ENCODE data around the gene ITGA2B. TPM values are rescaled to one million over a fixed set of nuclear protein-coding genes. Genes with fewer than 3 reads are reported as not detected.

The ITGA2B gene
- total and polyA plus RNA-seq, 2 of the 8 experiments (the other 6 are each of a cell fraction or from before 2014, with no cell fraction given) = 6.9 to 12.3 TPM

- Histone ChIP-seq H3K27me3 (replicated peaks in 1 of 4; ENCODE audit: control insufficient read depth in 3 of 4, extremely low read depth in 1 of 4, insufficient read depth in 3 of 4, low read length in 3 of 4) (peaks cover 0 to 3% (median 2%) of the 10 kb centered on the region in 4 experiments; a peak in 2 of 7 replicates), H2BK120ac (replicated peaks; ENCODE audit: low read depth, low read length) (no peak overlapping the region), H2BK12ac (ENCODE audit: low read depth, low read length) (no peak overlapping the region), H4K5ac (ENCODE audit: insufficient read length, low read depth, low read length) (no peak overlapping the region), H2AFZ (ENCODE audit: low read length) (peak overlapping the region; percentile 76), H2AK5ac (ENCODE audit: low read depth, low read length) (no peak overlapping the region), H3K14ac (ENCODE audit: insufficient read length) (no peak overlapping the region), H3K36me3 (ENCODE audit: control insufficient read depth in 2 of 4, insufficient read depth in 4 of 4, low read length in 3 of 4) (no peaks in the 10 kb centered on the region), H2BK20ac (ENCODE audit: low read length) (0 out of 2 replicates have a peak overlapping the region, but pooled peaks have one; percentile 21), H3K4me2 (ENCODE audit: insufficient read depth in 1 of 2, low read depth in 2 of 2, low read length in 2 of 2) (no peak overlapping the region), H4K8ac (ENCODE audit: extremely low read depth, insufficient read depth, low read length) (no peak overlapping the region), H3K9me3 (ENCODE audit: insufficient read depth in 2 of 2, low read depth in 1 of 2, low read length in 1 of 2) (no peaks in the 10 kb centered on the region), H4K91ac (replicated peaks; ENCODE audit: insufficient read length, low read length) (no peak overlapping the region), H2BK5ac (ENCODE audit: low read depth, low read length) (no peak overlapping the region), H3K56ac (replicated peaks; ENCODE audit: insufficient read length, low read depth, low read length) (no peak overlapping the region), H3K4ac (replicated peaks; ENCODE audit: insufficient read length, low read depth, low read length) (no peak overlapping the region), H3K4me1 (replicated peaks in 1 of 4; ENCODE audit: control insufficient read depth in 3 of 4, insufficient read depth in 4 of 4, low read length in 3 of 4) (peaks cover 0 to 2% (median 2%) of the 10 kb centered on the region in 4 experiments; a peak in 4 of 7 replicates), H4K20me1 (replicated peaks in 1 of 2; ENCODE audit: control insufficient read depth in 1 of 2, insufficient read depth in 2 of 2, low read length in 2 of 2) (no peaks in the 10 kb centered on the region), H3K79me1 (ENCODE audit: low read depth, low read length) (no peaks in the 10 kb centered on the region), H3K23ac (ENCODE audit: insufficient read length) (no peak overlapping the region), H3K18ac (ENCODE audit: extremely low read depth, low read length) (no peak overlapping the region), H3K9ac (replicated peaks in 1 of 4; ENCODE audit: extremely low read depth in 1 of 4, low read depth in 3 of 4, low read length in 3 of 4) (no peak overlapping the region), H3K4me3 (ENCODE audit: extremely low read depth in 1 of 4, insufficient read depth in 2 of 4, low read depth in 3 of 4, low read length in 4 of 4) (no peak overlapping the region), H2BK15ac (ENCODE audit: low read length) (no peak overlapping the region), H3K27ac (ENCODE audit: low read depth, low read length) (no peak overlapping the region), H3K79me2 (ENCODE audit: control insufficient read depth in 1 of 2, insufficient read depth in 2 of 2, low read length in 2 of 2) (no peaks in the 10 kb centered on the region), H3K23me2 (ENCODE audit: low read depth, low read length) (no peaks in the 10 kb centered on the region)
- CTCF ChIA-PET (ENCODE audit: partially characterized antibody) = interaction anchor here (0.6 to 11.0 kb wide), 5 partner anchors 56 to 270 kb away, joined by 3 to 158 read pairs (median 5); no protein-coding TSS in a partner anchor
- POLR2A ChIA-PET (ENCODE audit: partially characterized antibody) = no interaction called here
- DNase-seq (ENCODE audit: low read depth in 1 of 2, low spot score in 2 of 2) = no peak
- no peak for FAIRE-seq
- 84% methylated on average over 6 of the region's 6 CpGs; no CpG with 5 or more reads in 1 of the 2 experiments for WGBS, 2 experiments (ENCODE audit: extremely low coverage in 1 of 2, insufficient coverage in 1 of 2, insufficient read length in 1 of 2, insufficient replicate concordance in 2 of 2, low coverage in 1 of 2, low lambda C conversion rate in 2 of 2, missing lambda C conversion rate in 1 of 2)
- TF ChIP-seq HDAC6 (IDR thresholded peaks at IDR 0.05; ENCODE audit: low read depth, low read length) (no peak), KDM1A (IDR thresholded peaks at IDR 0.05; ENCODE audit: borderline replicate concordance, low read length) (no peak)
These were observed 50.7 kb downstream of the ITGA2B start for GRCh38 chr17:44338702-44339101.
